Measurements from ENCODE around the gene ZNG1C.
"Not testable (repeated sequence)": the region's sequence is repeated elsewhere in the genome, so short reads cannot be mapped to it uniquely, and the experiment has no call there.

- not testable (repeated sequence) for TF ChIP-seq EZH2 (IDR thresholded peaks at IDR 0.05; ENCODE audit: borderline replicate concordance, low read length); CTCF (IDR thresholded peaks at IDR 0.05; ENCODE audit: low read length)
These were observed 94.2 kb downstream of the ZNG1C start for GRCh38 chr9:68335935-68336334.

Measured in OCI-LY1 (cell line).